HEK293 (cell line): Measurements from ENCODE around the gene UFD1.

Experiments
- CTCF ChIA-PET: fragments of 350-600 bp; formaldehyde crosslinking; extraction: SDS; loops from one replicate; lab custom pipeline; 2021; ENCODE audit warnings: antibody characterized with exemption; lab: Yijun Ruan, JAX
- POLR2A ChIA-PET: fragments of 300-600 bp; formaldehyde crosslinking; extraction: SDS; loops from one replicate; lab custom pipeline; 2020; ENCODE audit warnings: antibody characterized with exemption, inconsistent platforms; lab: Yijun Ruan, JAX
- H3K27ac ChIP-seq: fragments of 200-500 bp; sonication (Bioruptor generic); 2 replicates; pipeline ENCODE4 v1.5.1; 2014; ENCODE audit warnings: low read depth, low read length, control low read depth, inconsistent platforms; ENCODE audit errors: extremely low read depth
- H3K36me3 ChIP-seq, 2 experiments: fragments of 200-500 bp in 1 of 2; sonication (Bioruptor generic) in 1 of 2; 1 replicate in 1 of 2; 2 replicates in 1 of 2; pipeline ENCODE4 v1.5.1; 2014 to 2017; ENCODE audit warnings: inconsistent platforms in 2 of 2, low read length in 2 of 2; ENCODE audit not compliant: control insufficient read depth in 2 of 2, insufficient read depth in 1 of 2
- H3K4me1 ChIP-seq: fragments of 200-500 bp; sonication (Bioruptor generic); 2 replicates; pipeline ENCODE4 v1.5.1; 2014; ENCODE audit warnings: mild to moderate bottlenecking, low read length, inconsistent platforms; ENCODE audit not compliant: control insufficient read depth, insufficient read depth
- H3K4me3 ChIP-seq: 2 replicates; pipeline ENCODE4 v1.5.1; 2011; ENCODE audit warnings: low read depth, mild to moderate bottlenecking, control low read depth, low read length, moderate library complexity
- H3K9me3 ChIP-seq: fragments of 200-500 bp; sonication (Bioruptor generic); 2 replicates; pipeline ENCODE4 v1.5.1; 2014; ENCODE audit warnings: low read depth, low read length, inconsistent platforms; ENCODE audit not compliant: control insufficient read depth, insufficient read depth
- BCL11A ChIP-seq: fragments of 450-650 bp; formaldehyde crosslinking; IDR thresholded peaks from 2 replicates; pipeline ENCODE4 v1.5.1; 2016; ENCODE audit warnings: low read depth, missing biosample characterization, missing genetic modification characterization
- BCL11B ChIP-seq: fragments of 450-650 bp; formaldehyde crosslinking; IDR thresholded peaks from 2 replicates; pipeline ENCODE4 v1.5.1; 2016; ENCODE audit warnings: low read depth, missing biosample characterization, missing genetic modification characterization
- HIC1 ChIP-seq: fragments of 450-650 bp; formaldehyde crosslinking; IDR thresholded peaks from 2 replicates; pipeline ENCODE4 v1.5.1; 2016; ENCODE audit warnings: missing biosample characterization, missing genetic modification characterization
- IKZF3 ChIP-seq: fragments of 450-650 bp; IDR thresholded peaks from 2 replicates; pipeline ENCODE4 v1.5.0; 2018; ENCODE audit warnings: missing biosample characterization, mild to moderate bottlenecking, missing genetic modification characterization, moderate library complexity
- KLF7 ChIP-seq: fragments of 450-650 bp; formaldehyde crosslinking; IDR thresholded peaks from 2 replicates; pipeline ENCODE4 v1.5.1; 2016; ENCODE audit warnings: missing biosample characterization, missing genetic modification characterization, borderline replicate concordance
- KLF8 ChIP-seq: fragments of 450-650 bp; formaldehyde crosslinking; IDR thresholded peaks from 2 replicates; pipeline ENCODE4 v1.5.1; 2016; ENCODE audit warnings: missing biosample characterization, missing genetic modification characterization
- MYNN ChIP-seq: fragments of 450-650 bp; formaldehyde crosslinking; IDR thresholded peaks from 2 replicates; pipeline ENCODE4 v1.5.1; 2016; ENCODE audit warnings: missing biosample characterization, missing genetic modification characterization, borderline replicate concordance
- REPIN1 ChIP-seq: fragments of 450-650 bp; formaldehyde crosslinking; IDR thresholded peaks from 2 replicates; pipeline ENCODE4 v1.5.1; 2017; ENCODE audit warnings: missing biosample characterization, missing genetic modification characterization, low read depth
- ZBTB10 ChIP-seq: fragments of 450-650 bp; formaldehyde crosslinking; IDR thresholded peaks from 2 replicates; pipeline ENCODE4 v1.5.1; 2016; ENCODE audit warnings: missing biosample characterization, missing genetic modification characterization
- ZIC2 ChIP-seq: fragments of 450-650 bp; formaldehyde crosslinking; IDR thresholded peaks from 2 replicates; pipeline ENCODE4 v1.5.1; 2016; ENCODE audit warnings: missing biosample characterization, missing genetic modification characterization
- ZNF133 ChIP-seq: fragments of 450-650 bp; formaldehyde crosslinking; IDR thresholded peaks from 2 replicates; pipeline ENCODE4 v1.5.1; 2016; ENCODE audit warnings: missing biosample characterization, missing genetic modification characterization
- ZNF140 ChIP-seq: fragments of 450-650 bp; formaldehyde crosslinking; IDR thresholded peaks from 2 replicates; pipeline ENCODE4 v1.5.1; 2016; ENCODE audit warnings: missing biosample characterization, missing genetic modification characterization
- ZNF174 ChIP-seq: fragments of 450-650 bp; formaldehyde crosslinking; IDR thresholded peaks from 2 replicates; pipeline ENCODE4 v1.5.0; 2017; ENCODE audit warnings: missing biosample characterization, mild to moderate bottlenecking, missing genetic modification characterization
- ZNF48 ChIP-seq: fragments of 450-650 bp; formaldehyde crosslinking; IDR thresholded peaks from 2 replicates; pipeline ENCODE4 v1.5.1; 2016; ENCODE audit warnings: missing biosample characterization, missing genetic modification characterization
- ZNF501 ChIP-seq: fragments of 450-650 bp; formaldehyde crosslinking; IDR thresholded peaks from 2 replicates; pipeline ENCODE4 v1.5.1; 2016; ENCODE audit warnings: missing biosample characterization, missing genetic modification characterization
- ZNF580 ChIP-seq: fragments of 450-650 bp; formaldehyde crosslinking; IDR thresholded peaks from 2 replicates; pipeline ENCODE4 v1.5.1; 2016; ENCODE audit warnings: missing biosample characterization, missing genetic modification characterization
- ZNF626 ChIP-seq: fragments of 450-650 bp; sonication (Bioruptor Pico); formaldehyde crosslinking; IDR thresholded peaks from 2 replicates; pipeline ENCODE4 v1.5.1; 2018; ENCODE audit warnings: missing biosample characterization, missing genetic modification characterization, inconsistent platforms
- ZNF629 ChIP-seq: fragments of 450-650 bp; formaldehyde crosslinking; IDR thresholded peaks from 2 replicates; pipeline ENCODE4 v1.5.1; 2017; ENCODE audit warnings: missing biosample characterization, missing genetic modification characterization
- ZNF645 ChIP-seq: fragments of 450-650 bp; formaldehyde crosslinking; IDR thresholded peaks from 2 replicates; pipeline ENCODE4; 2016; ENCODE audit warnings: missing biosample characterization, missing genetic modification characterization
- ZNF654 ChIP-seq: fragments of 450-650 bp; formaldehyde crosslinking; IDR thresholded peaks from 2 replicates; pipeline ENCODE4 v1.5.1; 2016; ENCODE audit warnings: low read depth, missing biosample characterization, missing genetic modification characterization
- ZNF791 ChIP-seq: fragments of 450-650 bp; formaldehyde crosslinking; IDR thresholded peaks from 2 replicates; pipeline ENCODE4 v1.5.1; 2016; ENCODE audit warnings: missing biosample characterization, missing genetic modification characterization
- ZXDB ChIP-seq: fragments of 450-650 bp; formaldehyde crosslinking; IDR thresholded peaks from 2 replicates; pipeline ENCODE4 v1.5.1; 2016; ENCODE audit warnings: missing biosample characterization, missing genetic modification characterization
- TF ChIP-seq, protein P1 (sequence below): fragments of 450-650 bp; formaldehyde crosslinking; IDR thresholded peaks from 2 replicates; pipeline ENCODE4 v1.5.1; 2017; ENCODE audit warnings: missing biosample characterization, missing genetic modification characterization
- TF ChIP-seq, protein P2 (sequence below): fragments of 450-650 bp; formaldehyde crosslinking; IDR thresholded peaks from 2 replicates; pipeline ENCODE4 v1.5.1; 2016; ENCODE audit warnings: missing biosample characterization, missing genetic modification characterization

The UFD1 gene

GRCh38 chr22:19404676-19405075, 74.3 kb downstream of the UFD1 start (continued):
- TF ChIP-seq ZNF645 (tag by site-specific recombination) (no peak), ZNF48 (tag by site-specific recombination) (no peak), BCL11B (tag by site-specific recombination) (no peak)

GRCh38 chr22:19402642-19403191, 76.3 kb downstream of the UFD1 start:
- ChIA-PET CTCF (no interaction called here), POLR2A (no interaction called here)
- no peak for TF ChIP-seq ZNF629 (tag by site-specific recombination)
- no peak for TF ChIP-seq REPIN1 (tag by site-specific recombination)
- 0 out of 2 replicates have a peak, but pooled peaks have one; percentile 11 for TF ChIP-seq ZNF140
- TF ChIP-seq IKZF3 (tag by site-specific recombination) = no peak
- no peak for TF ChIP-seq KLF7 (tag by site-specific recombination)
- no peak overlapping the region for H3K4me3 ChIP-seq
- no peaks in the 10 kb centered on the region for H3K9me3 ChIP-seq
- H3K27ac ChIP-seq = no peak overlapping the region
- H3K4me1 ChIP-seq = 0 out of 2 replicates have a peak, but pooled peaks cover 1% of the 10 kb centered on the region
- peaks cover 3 to 82% of the 10 kb centered on the region in 2 experiments; a peak in 2 of 3 replicates for H3K36me3 ChIP-seq

DNA sequence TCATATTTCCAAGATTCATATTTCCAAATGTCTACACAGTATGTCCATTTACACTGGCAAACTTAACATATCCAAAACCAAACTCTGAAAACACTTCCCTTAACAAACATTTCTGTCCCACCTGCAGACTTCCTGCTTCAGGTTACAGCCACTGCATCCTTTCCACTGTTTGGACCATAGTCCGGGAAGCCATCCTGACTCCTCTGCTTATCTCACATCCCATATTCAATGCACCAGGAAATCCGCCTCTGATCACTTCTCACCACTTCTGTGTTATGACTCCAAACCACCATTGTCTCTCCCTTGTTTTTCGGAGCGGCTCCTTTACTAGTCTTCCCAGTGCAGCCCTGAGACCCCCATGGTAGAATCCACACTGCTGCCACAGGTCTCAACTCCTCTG, 77.5 kb downstream of the UFD1 start:
- ChIA-PET POLR2A (no interaction called here), CTCF (no interaction called here)
- Histone ChIP-seq H3K4me1 (no peaks in the 10 kb centered on the region), H3K36me3 (peaks cover 3 to 82% of the 10 kb centered on the region in 2 experiments; a peak in 2 of 3 replicates), H3K4me3 (no peak overlapping the region), H3K27ac (no peak overlapping the region), H3K9me3 (no peaks in the 10 kb centered on the region)
- TF ChIP-seq KLF8 (no peak), HIC1 (tag by site-specific recombination) (no peak), ZNF654 (tag by site-specific recombination) (no peak), ZNF791 (tag by site-specific recombination) (no peak), ZIC2 (tag by site-specific recombination) (no peak), MYNN (tag by site-specific recombination) (no peak), BCL11A (tag by site-specific recombination) (no peak), ZNF580 (tag by site-specific recombination) (no peak), ZNF174 (no peak), ZNF133 (tag by site-specific recombination) (no peak), ZXDB (no peak), ZNF626 (tag by site-specific recombination) (no peak), ZBTB10 (tag by site-specific recombination) (no peak), ZNF501 (tag by site-specific recombination) (no peak)
- TF ChIP-seq, protein P1, sequence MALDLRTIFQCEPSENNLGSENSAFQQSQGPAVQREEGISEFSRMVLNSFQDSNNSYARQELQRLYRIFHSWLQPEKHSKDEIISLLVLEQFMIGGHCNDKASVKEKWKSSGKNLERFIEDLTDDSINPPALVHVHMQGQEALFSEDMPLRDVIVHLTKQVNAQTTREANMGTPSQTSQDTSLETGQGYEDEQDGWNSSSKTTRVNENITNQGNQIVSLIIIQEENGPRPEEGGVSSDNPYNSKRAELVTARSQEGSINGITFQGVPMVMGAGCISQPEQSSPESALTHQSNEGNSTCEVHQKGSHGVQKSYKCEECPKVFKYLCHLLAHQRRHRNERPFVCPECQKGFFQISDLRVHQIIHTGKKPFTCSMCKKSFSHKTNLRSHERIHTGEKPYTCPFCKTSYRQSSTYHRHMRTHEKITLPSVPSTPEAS (tag by site-specific recombination) = no peak
- TF ChIP-seq, protein P2, sequence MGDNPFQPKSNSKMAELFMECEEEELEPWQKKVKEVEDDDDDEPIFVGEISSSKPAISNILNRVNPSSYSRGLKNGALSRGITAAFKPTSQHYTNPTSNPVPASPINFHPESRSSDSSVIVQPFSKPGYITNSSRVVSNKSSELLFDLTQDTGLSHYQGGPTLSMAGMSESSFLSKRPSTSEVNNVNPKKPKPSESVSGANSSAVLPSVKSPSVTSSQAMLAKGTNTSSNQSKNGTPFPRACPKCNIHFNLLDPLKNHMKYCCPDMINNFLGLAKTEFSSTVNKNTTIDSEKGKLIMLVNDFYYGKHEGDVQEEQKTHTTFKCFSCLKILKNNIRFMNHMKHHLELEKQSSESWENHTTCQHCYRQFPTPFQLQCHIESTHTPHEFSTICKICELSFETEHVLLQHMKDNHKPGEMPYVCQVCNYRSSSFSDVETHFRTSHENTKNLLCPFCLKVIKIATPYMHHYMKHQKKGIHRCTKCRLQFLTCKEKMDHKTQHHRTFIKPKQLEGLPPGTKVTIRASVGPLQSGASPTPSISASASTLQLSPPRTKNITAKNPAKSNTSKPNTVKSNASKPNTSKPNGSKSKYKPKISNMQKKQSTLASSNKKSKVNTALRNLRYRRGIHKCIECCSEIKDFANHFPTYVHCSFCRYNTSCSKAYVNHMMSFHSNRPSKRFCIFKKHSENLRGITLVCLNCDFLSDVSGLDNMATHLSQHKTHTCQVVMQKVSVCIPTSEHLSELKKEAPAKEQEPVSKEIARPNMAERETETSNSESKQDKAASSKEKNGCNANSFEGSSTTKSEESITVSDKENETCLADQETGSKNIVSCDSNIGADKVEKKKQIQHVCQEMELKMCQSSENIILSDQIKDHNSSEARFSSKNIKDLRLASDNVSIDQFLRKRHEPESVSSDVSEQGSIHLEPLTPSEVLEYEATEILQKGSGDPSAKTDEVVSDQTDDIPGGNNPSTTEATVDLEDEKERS = no peak
